Measurements from ENCODE around the gene GDF11.
A peak's percentile ranks its signal among the peaks of the same experiment; 100 is the strongest.
"Not testable (repeated sequence)": the region's sequence is repeated elsewhere in the genome, so short reads cannot be mapped to it uniquely, and the experiment has no call there.

Gene GDF11

GRCh38 chr12:55741931-55742680 lies 816 bp upstream of the GDF11 start:
- DNase-seq (ENCODE audit: low read depth in 2 of 2), result no peak

GRCh38 chr12:55743406-55744339 lies 751 bp downstream of the GDF11 start:
- DNase-seq (ENCODE audit: low read depth in 2 of 2), result peak in 1 of 2 donors; percentile 18

GRCh38 chr12:55744340-55745030 lies 1.6 kb downstream of the GDF11 start:
- DNase-seq (ENCODE audit: low read depth in 2 of 2), result no peak

GRCh38 chr12:55745361-55746173 lies 2.6 kb downstream of the GDF11 start:
- no peak for DNase-seq (ENCODE audit: low read depth in 2 of 2)

GRCh38 chr12:55746174-55746912 lies 3.4 kb downstream of the GDF11 start:
- no peak for DNase-seq (ENCODE audit: low read depth in 2 of 2)

GRCh38 chr12:55746913-55747231 lies 4.0 kb downstream of the GDF11 start:
- DNase-seq (ENCODE audit: low read depth in 2 of 2), result no peak

GRCh38 chr12:55748230-55748993 lies 5.5 kb downstream of the GDF11 start:
- DNase-seq (ENCODE audit: low read depth in 2 of 2), result no peak

GRCh38 chr12:55755246-55755645 lies 12.3 kb downstream of the GDF11 start:
- no peak for DNase-seq (ENCODE audit: low read depth in 2 of 2)

- no peak for DNase-seq (ENCODE audit: low read depth in 2 of 2)
Observed at GRCh38 chr12:55757701-55758100, 14.8 kb downstream of the GDF11 start.

GRCh38 chr12:55758575-55758974 lies 15.7 kb downstream of the GDF11 start:
- not testable (repeated sequence) for DNase-seq (ENCODE audit: low read depth in 2 of 2)

- peak in 1 of 2 donors; percentile 25 for DNase-seq (ENCODE audit: low read depth in 2 of 2)
Observed at GRCh38 chr12:55760663-55761062, 17.7 kb downstream of the GDF11 start.

- no peak for DNase-seq (ENCODE audit: low read depth in 2 of 2)
Observed at GRCh38 chr12:55762646-55763045, 19.7 kb downstream of the GDF11 start.

GRCh38 chr12:55765736-55766290 lies 22.9 kb downstream of the GDF11 start:
- DNase-seq (ENCODE audit: low read depth in 2 of 2), result no peak

GRCh38 chr12:55767156-55767555 lies 24.2 kb downstream of the GDF11 start:
- no peak for DNase-seq (ENCODE audit: low read depth in 2 of 2)

- DNase-seq (ENCODE audit: low read depth in 2 of 2), result no peak
Observed at GRCh38 chr12:55771736-55772135, 28.8 kb downstream of the GDF11 start.

GRCh38 chr12:55777856-55778255 lies 34.9 kb downstream of the GDF11 start:
- DNase-seq (ENCODE audit: low read depth in 2 of 2), result no peak

GRCh38 chr12:55780685-55781084 lies 37.8 kb downstream of the GDF11 start:
- DNase-seq (ENCODE audit: low read depth in 2 of 2), result no peak

- no peak for DNase-seq (ENCODE audit: low read depth in 2 of 2)
Observed at GRCh38 chr12:55788546-55788945, 45.6 kb downstream of the GDF11 start.

GRCh38 chr12:55789171-55789570 lies 46.2 kb downstream of the GDF11 start:
- no peak for DNase-seq (ENCODE audit: low read depth in 2 of 2)

- DNase-seq (ENCODE audit: low read depth in 2 of 2), result no peak
Observed at GRCh38 chr12:55789893-55790292, 47.0 kb downstream of the GDF11 start.
